ENCODE results near the gene FMN2.

DNA sequence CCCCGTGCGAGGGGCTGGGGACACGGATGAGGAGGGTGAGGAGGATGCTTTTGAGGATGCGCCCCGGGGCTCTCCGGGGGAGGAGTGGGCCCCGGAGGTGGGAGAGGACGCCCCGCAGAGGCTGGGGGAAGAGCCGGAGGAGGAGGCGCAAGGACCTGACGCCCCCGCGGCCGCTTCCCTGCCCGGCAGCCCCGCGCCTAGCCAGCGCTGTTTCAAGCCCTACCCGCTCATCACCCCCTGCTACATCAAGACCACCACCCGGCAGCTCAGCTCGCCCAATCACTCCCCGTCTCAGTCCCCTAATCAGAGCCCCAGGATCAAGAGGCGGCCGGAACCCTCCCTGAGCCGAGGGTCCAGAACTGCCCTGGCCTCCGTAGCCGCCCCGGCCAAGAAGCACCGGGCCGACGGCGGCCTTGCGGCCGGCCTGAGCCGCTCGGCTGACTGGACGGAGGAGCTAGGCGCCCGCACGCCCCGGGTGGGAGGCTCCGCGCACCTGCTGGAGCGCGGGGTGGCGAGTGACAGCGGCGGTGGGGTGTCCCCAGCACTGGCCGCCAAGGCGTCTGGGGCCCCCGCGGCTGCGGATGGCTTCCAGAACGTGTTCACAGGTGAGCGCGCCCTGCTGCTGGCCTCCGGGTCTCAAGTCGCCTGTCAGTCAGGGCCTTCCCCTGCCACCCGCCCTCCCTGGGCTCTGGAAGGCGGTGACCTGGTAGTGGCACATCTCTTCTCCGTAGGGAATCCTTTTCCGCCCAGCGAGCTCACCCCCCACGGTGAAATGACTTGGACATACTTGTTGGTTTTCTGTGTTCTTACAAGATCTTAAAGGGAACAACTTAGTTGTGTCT lies 1.7 kb downstream of the FMN2 start:
- TF ChIP-seq, protein P1, sequence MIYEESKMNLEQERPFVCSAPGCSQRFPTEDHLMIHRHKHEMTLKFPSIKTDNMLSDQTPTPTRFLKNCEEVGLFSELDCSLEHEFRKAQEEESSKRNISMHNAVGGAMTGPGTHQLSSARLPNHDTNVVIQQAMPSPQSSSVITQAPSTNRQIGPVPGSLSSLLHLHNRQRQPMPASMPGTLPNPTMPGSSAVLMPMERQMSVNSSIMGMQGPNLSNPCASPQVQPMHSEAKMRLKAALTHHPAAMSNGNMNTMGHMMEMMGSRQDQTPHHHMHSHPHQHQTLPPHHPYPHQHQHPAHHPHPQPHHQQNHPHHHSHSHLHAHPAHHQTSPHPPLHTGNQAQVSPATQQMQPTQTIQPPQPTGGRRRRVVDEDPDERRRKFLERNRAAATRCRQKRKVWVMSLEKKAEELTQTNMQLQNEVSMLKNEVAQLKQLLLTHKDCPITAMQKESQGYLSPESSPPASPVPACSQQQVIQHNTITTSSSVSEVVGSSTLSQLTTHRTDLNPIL (CRISPR knock-in tag; IDR thresholded peaks at IDR 0.05; ENCODE audit: low read depth): no peak
- TF ChIP-seq GLIS3 (CRISPR knock-in tag; IDR thresholded peaks at IDR 0.05) (no peak), PPARA (CRISPR knock-in tag; IDR thresholded peaks at IDR 0.05; ENCODE audit: borderline replicate concordance) (no peak), TOX (CRISPR knock-in tag; IDR thresholded peaks at IDR 0.05; ENCODE audit: borderline replicate concordance) (no peak), ARNTL (CRISPR knock-in tag; IDR thresholded peaks at IDR 0.05; ENCODE audit: borderline replicate concordance, low read depth) (no peak), ZC3H10 (CRISPR knock-in tag; IDR thresholded peaks at IDR 0.05) (no peak), SNAI2 (CRISPR knock-in tag; IDR thresholded peaks at IDR 0.05) (no peak), RARB (CRISPR knock-in tag; IDR thresholded peaks at IDR 0.05) (no peak), ZNF8 (CRISPR knock-in tag; IDR thresholded peaks at IDR 0.05) (no peak), CSRNP3 (CRISPR knock-in tag; IDR thresholded peaks at IDR 0.05) (no peak)
- TF ChIP-seq, protein P2, sequence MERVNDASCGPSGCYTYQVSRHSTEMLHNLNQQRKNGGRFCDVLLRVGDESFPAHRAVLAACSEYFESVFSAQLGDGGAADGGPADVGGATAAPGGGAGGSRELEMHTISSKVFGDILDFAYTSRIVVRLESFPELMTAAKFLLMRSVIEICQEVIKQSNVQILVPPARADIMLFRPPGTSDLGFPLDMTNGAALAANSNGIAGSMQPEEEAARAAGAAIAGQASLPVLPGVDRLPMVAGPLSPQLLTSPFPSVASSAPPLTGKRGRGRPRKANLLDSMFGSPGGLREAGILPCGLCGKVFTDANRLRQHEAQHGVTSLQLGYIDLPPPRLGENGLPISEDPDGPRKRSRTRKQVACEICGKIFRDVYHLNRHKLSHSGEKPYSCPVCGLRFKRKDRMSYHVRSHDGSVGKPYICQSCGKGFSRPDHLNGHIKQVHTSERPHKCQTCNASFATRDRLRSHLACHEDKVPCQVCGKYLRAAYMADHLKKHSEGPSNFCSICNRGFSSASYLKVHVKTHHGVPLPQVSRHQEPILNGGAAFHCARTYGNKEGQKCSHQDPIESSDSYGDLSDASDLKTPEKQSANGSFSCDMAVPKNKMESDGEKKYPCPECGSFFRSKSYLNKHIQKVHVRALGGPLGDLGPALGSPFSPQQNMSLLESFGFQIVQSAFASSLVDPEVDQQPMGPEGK (CRISPR knock-in tag; IDR thresholded peaks at IDR 0.05; ENCODE audit: borderline replicate concordance): no peak
- TF ChIP-seq, protein P3, sequence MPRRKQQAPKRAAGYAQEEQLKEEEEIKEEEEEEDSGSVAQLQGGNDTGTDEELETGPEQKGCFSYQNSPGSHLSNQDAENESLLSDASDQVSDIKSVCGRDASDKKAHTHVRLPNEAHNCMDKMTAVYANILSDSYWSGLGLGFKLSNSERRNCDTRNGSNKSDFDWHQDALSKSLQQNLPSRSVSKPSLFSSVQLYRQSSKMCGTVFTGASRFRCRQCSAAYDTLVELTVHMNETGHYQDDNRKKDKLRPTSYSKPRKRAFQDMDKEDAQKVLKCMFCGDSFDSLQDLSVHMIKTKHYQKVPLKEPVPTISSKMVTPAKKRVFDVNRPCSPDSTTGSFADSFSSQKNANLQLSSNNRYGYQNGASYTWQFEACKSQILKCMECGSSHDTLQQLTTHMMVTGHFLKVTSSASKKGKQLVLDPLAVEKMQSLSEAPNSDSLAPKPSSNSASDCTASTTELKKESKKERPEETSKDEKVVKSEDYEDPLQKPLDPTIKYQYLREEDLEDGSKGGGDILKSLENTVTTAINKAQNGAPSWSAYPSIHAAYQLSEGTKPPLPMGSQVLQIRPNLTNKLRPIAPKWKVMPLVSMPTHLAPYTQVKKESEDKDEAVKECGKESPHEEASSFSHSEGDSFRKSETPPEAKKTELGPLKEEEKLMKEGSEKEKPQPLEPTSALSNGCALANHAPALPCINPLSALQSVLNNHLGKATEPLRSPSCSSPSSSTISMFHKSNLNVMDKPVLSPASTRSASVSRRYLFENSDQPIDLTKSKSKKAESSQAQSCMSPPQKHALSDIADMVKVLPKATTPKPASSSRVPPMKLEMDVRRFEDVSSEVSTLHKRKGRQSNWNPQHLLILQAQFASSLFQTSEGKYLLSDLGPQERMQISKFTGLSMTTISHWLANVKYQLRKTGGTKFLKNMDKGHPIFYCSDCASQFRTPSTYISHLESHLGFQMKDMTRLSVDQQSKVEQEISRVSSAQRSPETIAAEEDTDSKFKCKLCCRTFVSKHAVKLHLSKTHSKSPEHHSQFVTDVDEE (CRISPR knock-in tag; IDR thresholded peaks at IDR 0.05): no peak
